HepG2 (cell line): ENCODE measurements around the gene TMEM187. TPM values are rescaled to one million over a fixed set of nuclear protein-coding genes. Genes with fewer than 3 reads are reported as not detected.

Experiments
- AGO1 ChIP-seq: fragments of 200-400 bp; formaldehyde crosslinking; IDR thresholded peaks from 2 replicates; pipeline ENCODE4 v1.6.1; 2017; ENCODE audit warnings: mild to moderate bottlenecking, low read depth, low read length, moderate library complexity; ENCODE audit not compliant: poor library complexity, severe bottlenecking
- ATF3 ChIP-seq: sonication (generic); formaldehyde crosslinking; IDR thresholded peaks from 2 replicates; pipeline ENCODE4 v1.4.0; 2020; ENCODE audit warnings: missing genetic modification reagents
- CREM ChIP-seq, 2 experiments: sonication (generic) in 1 of 2; formaldehyde crosslinking in 1 of 2; IDR thresholded peaks; 2 replicates each; pipeline versions ENCODE4 v1.4.0 to v1.6.1; 2016 to 2020; ENCODE audit warnings: antibody characterized with exemption in 1 of 2, mild to moderate bottlenecking in 1 of 2, missing genetic modification reagents in 1 of 2
- KAT7 ChIP-seq: IDR thresholded peaks from 2 replicates; pipeline ENCODE4 v1.6.1; 2018; ENCODE audit warnings: borderline replicate concordance, missing compliant biosample characterization
- MTA1 ChIP-seq: sonication (generic); formaldehyde crosslinking; IDR thresholded peaks from 2 replicates; pipeline ENCODE4 v1.4.0; 2020; ENCODE audit warnings: missing genetic modification reagents, mild to moderate bottlenecking, borderline replicate concordance
- NCOR1 ChIP-seq: fragments of 200-600 bp; sonication (generic); IDR thresholded peaks from 2 replicates; pipeline ENCODE4 v1.7.0; 2017; ENCODE audit warnings: antibody characterized with exemption, low read length, borderline replicate concordance
- NFE2 ChIP-seq: sonication (generic); formaldehyde crosslinking; IDR thresholded peaks from 2 replicates; pipeline ENCODE4 v1.4.0; 2020; ENCODE audit warnings: missing genetic modification reagents
- NR1H2 ChIP-seq: sonication (generic); formaldehyde crosslinking; IDR thresholded peaks from 2 replicates; pipeline ENCODE4 v1.8.1; 2022; ENCODE audit warnings: low read depth, missing genetic modification reagents, borderline replicate concordance
- POLR2G ChIP-seq: fragments of 200-400 bp; formaldehyde crosslinking; IDR thresholded peaks from 2 replicates; pipeline ENCODE4 v1.6.1; 2018; ENCODE audit warnings: mild to moderate bottlenecking, low read depth, low read length, moderate library complexity
- PRDM10 ChIP-seq: sonication (generic); formaldehyde crosslinking; IDR thresholded peaks from 2 replicates; pipeline ENCODE4 v1.4.0; 2020; ENCODE audit warnings: low read depth, missing genetic modification reagents
- SIN3A ChIP-seq: IDR thresholded peaks from 2 replicates; pipeline ENCODE4 v1.6.1; 2011; ENCODE audit warnings: low read depth, mild to moderate bottlenecking, control low read depth, low read length, borderline replicate concordance
- SMARCC2 ChIP-seq: fragments of 450-650 bp; IDR thresholded peaks from 2 replicates; pipeline ENCODE4 v1.6.1; 2017; ENCODE audit warnings: antibody characterized with exemption, mild to moderate bottlenecking
- TFDP1 ChIP-seq: IDR thresholded peaks from 2 replicates; pipeline ENCODE4 v1.6.1; 2016; ENCODE audit warnings: missing compliant biosample characterization, missing genetic modification reagents, borderline replicate concordance
- ZBTB3 ChIP-seq: sonication (generic); formaldehyde crosslinking; IDR thresholded peaks from 2 replicates; pipeline ENCODE4 v1.4.0; 2020; ENCODE audit warnings: low read depth, mild to moderate bottlenecking, moderate library complexity, missing genetic modification reagents, borderline replicate concordance
- ZFP82 ChIP-seq: sonication (generic); formaldehyde crosslinking; IDR thresholded peaks from 2 replicates; pipeline ENCODE4 v1.5.1; 2020; ENCODE audit warnings: mild to moderate bottlenecking, missing genetic modification reagents, borderline replicate concordance
- ZFYVE20 ChIP-seq: sonication (generic); formaldehyde crosslinking; IDR thresholded peaks from 2 replicates; pipeline ENCODE4 v1.8.0; 2023; ENCODE audit warnings: low read depth, mild to moderate bottlenecking, moderate library complexity, missing genetic modification reagents, borderline replicate concordance
- ZIK1 ChIP-seq: sonication (generic); formaldehyde crosslinking; IDR thresholded peaks from 2 replicates; pipeline ENCODE4 v1.5.0; 2020; ENCODE audit warnings: mild to moderate bottlenecking, low read depth, missing genetic modification reagents, borderline replicate concordance
- ZNF513 ChIP-seq: sonication (generic); formaldehyde crosslinking; conservative IDR thresholded peaks from 2 replicates; pipeline ENCODE4 v1.5.0; 2020; ENCODE audit warnings: missing genetic modification reagents
- ZNF562 ChIP-seq: sonication (generic); formaldehyde crosslinking; IDR thresholded peaks from 2 replicates; pipeline ENCODE4 v1.8.0; 2022; ENCODE audit warnings: missing genetic modification reagents, borderline replicate concordance
- ZNF724P ChIP-seq: sonication (generic); formaldehyde crosslinking; IDR thresholded peaks from 2 replicates; pipeline ENCODE4 v1.8.0; 2022; ENCODE audit warnings: missing genetic modification reagents, borderline replicate concordance
- ZNF83 ChIP-seq: sonication (generic); formaldehyde crosslinking; IDR thresholded peaks from 2 replicates; pipeline ENCODE4 v1.4.0; 2020; ENCODE audit warnings: missing genetic modification reagents, mild to moderate bottlenecking, borderline replicate concordance
- ZNF841 ChIP-seq: sonication (generic); formaldehyde crosslinking; IDR thresholded peaks from 2 replicates; pipeline ENCODE4 v1.8.1; 2023; ENCODE audit warnings: missing genetic modification reagents, borderline replicate concordance
- polyA plus RNA-seq, 8 experiments: library from polyadenylated mRNA; depleted of rRNA in 3 of 8; stranded (reverse) in 7 of 8; unstranded in 1 of 8; fragments of >200 nt; fragmentation: Illumina TruSeq in 4 of 8; extraction: Trizol in 4 of 8; gene quantifications; 2 replicates each; pipeline versions ENCODE4 v1.2.1 to v1.2.3, GENCODE V29; 2011 to 2016; ENCODE audit warnings: low read depth in 4 of 8, missing spikeins in 1 of 8, mixed read lengths in 1 of 8; ENCODE audit not compliant: insufficient read depth in 1 of 8
- total RNA-seq, 5 experiments: library from RNA; depleted of rRNA; stranded (reverse); fragments of >200 nt; fragmentation: Illumina TruSeq; extraction: Trizol; gene quantifications; 2 replicates each; pipeline ENCODE4 v1.2.3, GENCODE V29; 2016; ENCODE audit warnings: low read depth in 1 of 5

TMEM187 gene
- total and polyA plus RNA-seq, 2 of the 13 experiments (the other 11 are each of a cell fraction or from before 2014, with no cell fraction given) = 2.2 to 6.2 TPM

GRCh38 chrX:153927922-153928760 is 44.4 kb upstream of the TMEM187 start (continued):
- TF ChIP-seq CREM (IDR thresholded peaks at IDR 0.05) = no peak
- TF ChIP-seq CREM (CRISPR knock-in tag; IDR thresholded peaks at IDR 0.05) = no peak
- TF ChIP-seq ZNF513 (CRISPR knock-in tag) = no peak
- no peak for TF ChIP-seq ATF3 (CRISPR knock-in tag)
- TF ChIP-seq ZNF562 (CRISPR knock-in tag) = no peak
- TF ChIP-seq PRDM10 (CRISPR knock-in tag) = no peak
- TF ChIP-seq ZFYVE20 = no peak
- no peak for TF ChIP-seq SIN3A
- TF ChIP-seq ZNF83 (CRISPR knock-in tag) = no peak
- no peak for TF ChIP-seq ZBTB3 (CRISPR knock-in tag)
- TF ChIP-seq AGO1 = peak; percentile 78
- TF ChIP-seq MTA1 (CRISPR knock-in tag) = no peak
- TF ChIP-seq ZFP82 (CRISPR knock-in tag) = no peak
- TF ChIP-seq NFE2 (CRISPR knock-in tag) = no peak
- TF ChIP-seq TFDP1 (CRISPR knock-in tag) = peak; percentile 66; the same call in 1 of the 2 replicates
- no peak for TF ChIP-seq KAT7 (CRISPR knock-in tag)
- peak; percentile 17; the same call in 1 of the 2 replicates for TF ChIP-seq NCOR1
- TF ChIP-seq ZIK1 (CRISPR knock-in tag) = 0 out of 2 replicates have a peak, but pooled peaks have one; percentile 47
- TF ChIP-seq ZNF724P (CRISPR knock-in tag) = no peak
- TF ChIP-seq NR1H2 (CRISPR knock-in tag) = no peak
- peak; percentile 54 for TF ChIP-seq POLR2G
- no peak for TF ChIP-seq ZNF841 (CRISPR knock-in tag)
- no peak for TF ChIP-seq SMARCC2
